ENCODE measurements around the gene PPP2R1B. TPM values are rescaled to one million over a fixed set of nuclear protein-coding genes. Genes with fewer than 3 reads are reported as not detected.
"Not testable (repeated sequence)": the region's sequence is repeated elsewhere in the genome, so short reads cannot be mapped to it uniquely, and the experiment has no call there.

Gene PPP2R1B
- total RNA-seq, 1 experiment from 2014 or later = 31.5 TPM

DNA sequence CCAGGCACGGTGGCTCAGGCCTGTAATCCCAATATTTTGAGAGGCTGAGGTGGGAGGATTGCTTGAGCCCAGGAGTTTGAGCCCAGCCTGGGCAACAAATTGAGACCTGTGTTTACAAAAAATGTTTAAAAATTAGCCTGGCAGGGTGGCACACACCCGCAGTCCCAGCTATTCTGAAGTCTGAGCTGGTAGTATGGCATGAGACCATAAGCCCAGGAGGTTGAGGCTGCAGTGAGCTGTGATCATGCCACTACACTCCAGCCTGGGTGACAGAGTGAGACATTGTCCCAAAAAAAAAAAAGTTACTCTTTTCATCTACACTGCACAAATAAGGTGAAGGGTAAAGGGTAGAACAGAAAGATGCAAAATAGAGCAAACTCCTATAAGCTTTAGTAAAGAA lies 22.3 kb upstream of the PPP2R1B start:
- DNase-seq (ENCODE audit: low read depth, low spot score) = no peak
- in situ Hi-C loops (cut with HindIII; ENCODE audit: low pct_unique_long_range_greater_than_20kb, low sequenced_read_pairs) = no loop called here

DNA sequence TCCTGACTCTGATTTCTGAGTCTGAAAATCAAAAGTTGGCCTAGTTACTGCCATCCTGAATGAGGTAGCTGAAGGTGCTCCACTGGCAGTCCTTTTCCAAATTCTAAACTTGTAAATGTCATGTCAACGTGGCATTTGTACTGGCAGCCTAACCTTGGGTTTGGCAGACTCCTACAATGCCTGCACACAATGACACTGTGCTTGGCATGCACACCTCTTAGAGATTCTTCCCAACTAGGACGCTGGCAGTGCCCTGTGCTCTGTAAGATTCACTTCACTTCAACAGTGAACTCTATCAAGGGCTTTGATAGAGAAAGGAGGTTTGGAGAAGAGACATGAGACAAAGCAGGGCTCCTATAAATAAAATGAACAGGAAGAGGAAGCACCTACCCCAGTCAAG lies 21.9 kb upstream of the PPP2R1B start:
- no peak for DNase-seq (ENCODE audit: low read depth, low spot score)
- in situ Hi-C loops (cut with HindIII; ENCODE audit: low pct_unique_long_range_greater_than_20kb, low sequenced_read_pairs) = no loop called here

DNA sequence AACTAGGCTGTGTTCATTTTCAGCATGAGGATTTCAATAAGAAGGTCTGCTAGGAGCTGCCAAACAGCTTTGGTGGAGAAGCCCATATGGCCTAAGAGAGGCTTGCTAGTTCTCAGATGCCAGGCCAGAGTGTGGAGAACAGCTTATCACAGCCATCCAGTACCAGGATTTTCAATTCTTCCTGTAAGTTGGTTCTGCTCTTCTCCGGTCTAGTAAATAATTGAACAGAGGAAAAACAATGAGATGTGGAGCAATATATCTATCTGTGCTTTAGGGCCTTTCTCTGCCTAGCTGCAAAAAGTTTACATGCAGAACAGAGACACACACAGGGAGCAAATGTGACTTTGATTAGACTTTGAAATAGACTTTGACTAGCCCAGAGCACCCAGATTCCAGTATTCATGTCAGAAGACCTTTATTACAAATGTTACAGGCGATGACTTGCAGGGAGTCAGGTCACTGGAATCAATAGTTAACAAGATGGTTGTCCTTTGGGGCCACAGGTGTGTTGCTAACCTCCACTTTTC lies 19.8 kb upstream of the PPP2R1B start:
- no peak for DNase-seq (ENCODE audit: low read depth, low spot score)
- in situ Hi-C loops (cut with HindIII; ENCODE audit: low pct_unique_long_range_greater_than_20kb, low sequenced_read_pairs) = no loop called here

DNA sequence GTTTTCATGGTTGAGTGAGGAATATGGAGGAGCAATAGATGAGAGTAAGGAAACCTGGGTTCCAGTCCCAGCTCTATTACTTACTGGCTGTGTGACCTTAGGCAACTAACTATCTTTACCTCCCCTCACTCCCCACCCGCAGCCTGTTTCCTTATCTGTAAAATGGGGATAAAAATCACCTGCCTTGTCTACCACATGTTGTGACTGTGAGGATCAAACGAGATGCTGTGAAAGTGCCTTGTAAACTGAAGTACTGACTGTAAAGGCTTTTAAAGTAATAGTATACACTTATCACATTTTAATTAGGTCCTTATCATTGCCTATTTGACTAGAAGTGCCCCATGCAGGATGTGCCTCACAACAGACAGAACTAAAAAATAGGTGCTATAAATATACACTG lies 18.9 kb upstream of the PPP2R1B start:
- no peak for DNase-seq (ENCODE audit: low read depth, low spot score)
- in situ Hi-C loops (cut with HindIII; ENCODE audit: low pct_unique_long_range_greater_than_20kb, low sequenced_read_pairs) = no loop called here

DNA sequence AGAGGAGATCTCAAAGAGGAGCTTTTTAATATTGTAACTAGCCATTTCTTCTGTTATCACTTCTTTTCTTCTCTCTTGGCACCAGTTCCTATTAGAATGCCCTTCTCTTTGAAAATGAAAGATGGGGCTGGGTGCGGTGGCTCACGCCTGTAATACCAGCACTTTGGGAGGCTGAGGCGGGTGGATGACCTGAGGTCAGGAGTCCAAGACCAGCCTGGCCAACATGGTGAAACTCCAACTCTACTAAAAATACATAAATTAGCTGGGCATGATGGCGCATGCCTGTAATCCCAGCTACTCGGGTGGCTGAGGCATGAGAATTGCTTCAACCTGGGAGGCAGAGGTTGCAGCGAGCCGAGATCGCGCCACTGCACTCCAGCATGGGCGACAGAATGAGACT lies 18.1 kb upstream of the PPP2R1B start:
- DNase-seq (ENCODE audit: low read depth, low spot score); in situ Hi-C loops (cut with HindIII; ENCODE audit: low pct_unique_long_range_greater_than_20kb, low sequenced_read_pairs): not testable (repeated sequence)

DNA sequence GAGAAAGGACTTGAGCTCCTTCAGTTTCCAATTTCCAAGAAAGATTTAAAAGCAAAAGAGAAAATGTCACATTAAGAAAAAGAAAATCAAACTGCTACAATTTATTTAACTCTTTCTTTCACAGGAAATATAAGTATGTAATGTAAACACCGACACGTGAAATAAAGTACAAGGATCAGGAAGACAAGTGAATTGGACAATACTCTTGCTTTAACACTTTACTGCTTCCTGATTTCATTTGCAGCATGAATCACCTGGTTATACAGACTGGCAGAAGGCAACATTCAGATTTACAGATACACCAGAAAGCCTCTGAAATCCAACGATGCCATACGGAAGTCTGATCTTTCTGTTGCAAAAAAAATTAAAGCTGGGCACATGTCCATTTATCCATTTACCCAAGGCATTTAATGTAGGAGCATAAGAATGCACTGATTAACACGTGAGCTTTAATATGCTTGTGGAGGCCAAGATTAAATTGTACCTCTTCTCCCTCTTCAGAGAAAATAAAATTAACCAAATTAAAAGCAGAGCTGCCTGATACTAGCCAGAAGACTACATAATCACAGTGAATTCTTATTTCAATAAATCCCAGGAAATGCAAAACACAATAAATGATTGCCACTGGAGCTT lies 16.0 kb upstream of the PPP2R1B start:
- in situ Hi-C loops (cut with HindIII; ENCODE audit: low pct_unique_long_range_greater_than_20kb, low sequenced_read_pairs) = no loop called here
- DNase-seq (ENCODE audit: low read depth, low spot score) = no peak

DNA sequence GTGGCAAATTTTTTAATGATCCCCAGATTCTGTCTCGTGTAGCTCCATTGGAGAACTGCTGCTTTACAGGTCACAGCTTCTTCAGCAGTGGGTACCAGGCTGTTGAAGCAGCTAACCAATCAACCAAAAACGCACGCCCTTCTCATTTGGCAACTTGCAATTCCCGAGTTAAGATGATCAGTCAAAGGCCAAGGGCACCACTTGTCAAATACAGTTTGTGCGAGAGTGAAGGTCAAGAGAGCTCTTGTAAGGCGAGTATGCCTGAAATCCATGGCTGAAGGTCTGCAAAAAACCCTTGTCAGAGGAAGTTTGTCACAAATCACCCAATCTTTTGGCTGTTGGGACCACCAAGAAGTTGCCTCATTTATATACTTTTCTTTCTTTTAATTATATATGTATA lies 12.9 kb upstream of the PPP2R1B start:
- in situ Hi-C loops (cut with HindIII; ENCODE audit: low pct_unique_long_range_greater_than_20kb, low sequenced_read_pairs) = no loop called here
- DNase-seq (ENCODE audit: low read depth, low spot score) = no peak

DNA sequence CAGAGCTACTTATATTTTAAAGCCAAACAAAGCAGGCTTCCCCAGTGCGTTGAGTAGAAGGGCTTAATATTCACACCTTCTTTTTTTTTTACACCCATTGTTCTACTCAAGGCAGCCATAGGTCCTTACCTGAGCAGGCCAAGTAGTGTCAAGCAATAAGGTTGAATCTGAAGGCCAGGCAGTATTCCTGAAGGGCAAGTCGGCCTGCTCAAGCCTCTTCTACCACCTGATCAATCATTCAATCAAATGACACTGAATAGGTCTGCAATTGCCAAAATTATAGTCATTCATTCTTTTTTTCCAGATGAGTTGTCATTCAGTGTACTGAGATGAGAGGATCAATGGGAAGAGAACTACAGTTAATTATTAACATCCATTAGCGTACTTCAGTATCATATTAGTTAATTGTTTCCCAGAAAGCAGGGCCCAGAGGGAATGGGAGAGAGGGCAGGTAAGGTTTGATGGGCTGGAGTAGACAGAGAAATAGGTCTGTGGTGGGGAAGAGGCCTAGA lies 11.9 kb upstream of the PPP2R1B start:
- DNase-seq (ENCODE audit: low read depth, low spot score) = no peak
- in situ Hi-C loops (cut with HindIII; ENCODE audit: low pct_unique_long_range_greater_than_20kb, low sequenced_read_pairs) = no loop called here

DNA sequence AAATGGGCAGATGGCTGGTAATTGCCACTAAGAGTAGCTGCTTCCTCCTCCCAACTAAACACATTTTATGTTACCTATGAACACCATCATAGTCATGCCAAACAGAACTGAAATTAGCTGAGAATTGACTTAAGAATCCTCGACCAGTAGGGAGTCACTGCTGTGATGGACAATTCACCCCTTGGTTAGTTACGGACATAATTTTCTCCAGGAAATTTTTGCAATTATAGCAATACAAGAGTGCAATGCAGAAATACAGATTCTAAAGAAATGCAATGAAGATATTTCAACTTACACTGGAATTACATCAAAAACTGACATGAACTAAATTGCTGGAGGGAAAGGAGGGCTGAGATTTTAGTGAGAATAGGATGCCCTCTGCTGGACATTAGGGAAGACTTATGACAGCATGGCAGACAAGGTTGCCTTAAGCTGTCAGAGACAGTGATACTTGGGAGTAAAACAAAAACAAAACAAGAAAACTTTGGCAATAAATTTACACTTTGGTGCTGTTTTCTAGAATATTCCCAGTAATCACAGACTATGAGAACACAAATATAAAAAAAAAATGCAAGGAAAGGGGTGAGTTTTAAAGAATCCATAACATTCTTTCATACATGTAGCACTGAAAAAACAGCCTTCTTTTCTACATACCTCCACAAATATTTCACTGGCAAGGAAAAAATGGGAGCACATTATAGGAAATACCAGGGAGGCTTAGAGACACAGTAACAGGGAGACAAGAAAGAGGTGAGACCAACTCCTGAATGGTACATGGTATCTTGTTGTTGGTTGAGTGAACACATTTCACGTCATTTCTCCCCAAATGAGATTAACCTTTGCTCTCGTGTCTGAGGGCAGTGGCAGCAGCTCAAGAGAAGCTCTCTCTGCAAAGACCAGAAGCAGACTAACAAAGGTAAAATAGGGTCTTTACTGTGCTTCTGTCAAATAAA lies 11.2 kb upstream of the PPP2R1B start:
- in situ Hi-C loops (cut with HindIII; ENCODE audit: low pct_unique_long_range_greater_than_20kb, low sequenced_read_pairs) = no loop called here
- DNase-seq (ENCODE audit: low read depth, low spot score) = peak; percentile 75

DNA sequence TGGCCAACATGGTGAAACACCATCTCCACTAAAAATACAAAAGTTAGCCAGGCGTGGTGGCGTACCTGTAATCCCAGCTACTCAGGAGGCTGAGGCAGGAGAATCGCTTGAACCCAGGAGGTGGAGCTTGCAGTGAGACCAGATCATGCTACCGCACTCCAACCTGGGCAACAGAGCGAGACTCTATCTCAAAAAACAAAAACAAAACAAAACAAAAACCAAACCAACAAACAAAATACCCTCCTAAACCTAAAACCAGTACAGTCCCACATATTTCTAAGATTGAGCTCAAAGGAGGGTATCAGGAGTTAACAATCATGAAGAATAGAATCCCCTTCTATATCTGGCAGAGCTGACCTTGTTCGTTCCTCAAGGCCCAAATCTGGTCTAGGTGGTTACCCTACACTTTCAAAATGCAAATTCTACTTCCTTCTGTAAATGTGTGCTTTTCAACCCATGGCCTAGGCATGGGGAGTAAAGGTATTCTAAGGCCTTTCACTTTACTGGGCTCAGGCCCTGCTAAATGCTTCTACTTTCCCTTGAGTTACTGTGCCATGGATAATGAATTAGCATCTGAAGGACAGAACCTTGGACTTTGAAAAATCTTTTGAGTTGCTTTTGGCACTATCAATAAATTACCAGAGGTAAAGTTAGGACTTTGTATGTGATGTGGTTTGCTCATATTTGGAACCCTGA lies 10.4 kb upstream of the PPP2R1B start:
- in situ Hi-C loops (cut with HindIII; ENCODE audit: low pct_unique_long_range_greater_than_20kb, low sequenced_read_pairs) = no loop called here
- DNase-seq (ENCODE audit: low read depth, low spot score) = no peak

DNA sequence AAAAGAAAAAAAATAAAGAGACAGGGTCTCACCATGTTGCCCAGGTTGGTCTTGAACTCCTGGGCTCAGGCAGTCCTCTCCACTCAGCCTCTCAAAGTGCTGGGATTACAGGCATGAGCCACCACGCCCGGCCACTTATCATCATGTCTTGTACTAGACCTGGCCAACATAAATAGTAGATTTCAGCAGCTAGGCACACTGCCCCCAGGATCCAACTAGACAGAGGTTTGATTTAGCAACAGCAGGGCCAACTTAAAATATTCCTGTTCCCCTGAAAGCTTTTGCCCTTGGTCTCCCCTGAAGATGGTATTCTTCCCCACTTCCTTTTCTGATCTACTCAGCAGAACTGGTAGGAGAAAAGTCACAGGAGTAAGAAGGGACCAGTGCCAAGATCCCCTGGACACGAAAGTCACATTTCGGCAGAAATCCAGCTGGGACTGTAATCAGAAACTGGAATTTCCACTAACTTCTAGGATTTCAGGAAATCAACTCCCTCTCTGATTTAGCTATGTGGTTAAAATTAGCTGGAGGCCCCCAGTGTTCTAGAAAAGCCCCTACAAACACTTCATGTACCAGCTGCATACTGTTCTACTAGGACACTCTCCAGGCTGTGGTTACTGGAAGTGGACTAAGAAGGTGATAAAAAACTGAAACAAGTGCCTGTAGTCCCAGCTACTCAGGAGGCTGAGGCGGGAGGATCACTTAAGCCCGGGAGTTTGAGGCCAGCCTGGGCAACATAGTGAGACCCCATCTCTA lies 8.9 kb upstream of the PPP2R1B start:
- no peak for DNase-seq (ENCODE audit: low read depth, low spot score)
- in situ Hi-C loops (cut with HindIII; ENCODE audit: low pct_unique_long_range_greater_than_20kb, low sequenced_read_pairs) = no loop called here

DNA sequence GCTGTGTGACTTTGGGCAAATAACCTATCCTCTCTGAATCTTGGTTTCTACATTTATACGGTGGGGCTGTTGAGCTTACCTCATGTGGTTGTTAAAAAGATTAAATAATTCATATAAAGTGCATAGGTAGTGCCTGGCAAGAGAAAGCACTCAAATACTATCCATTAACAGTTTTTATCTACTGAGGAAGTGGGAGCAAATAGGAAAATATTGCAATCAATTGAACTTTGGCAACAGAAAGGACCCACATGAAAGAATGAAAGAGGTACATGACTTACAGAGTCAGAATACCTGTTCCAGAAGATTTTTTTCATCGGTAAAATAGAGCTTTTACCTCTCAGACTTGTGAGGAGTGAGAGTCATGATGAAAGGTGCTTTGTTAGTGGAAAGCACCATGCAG lies 6.3 kb upstream of the PPP2R1B start:
- in situ Hi-C loops (cut with HindIII; ENCODE audit: low pct_unique_long_range_greater_than_20kb, low sequenced_read_pairs) = no loop called here
- DNase-seq (ENCODE audit: low read depth, low spot score) = no peak

DNA sequence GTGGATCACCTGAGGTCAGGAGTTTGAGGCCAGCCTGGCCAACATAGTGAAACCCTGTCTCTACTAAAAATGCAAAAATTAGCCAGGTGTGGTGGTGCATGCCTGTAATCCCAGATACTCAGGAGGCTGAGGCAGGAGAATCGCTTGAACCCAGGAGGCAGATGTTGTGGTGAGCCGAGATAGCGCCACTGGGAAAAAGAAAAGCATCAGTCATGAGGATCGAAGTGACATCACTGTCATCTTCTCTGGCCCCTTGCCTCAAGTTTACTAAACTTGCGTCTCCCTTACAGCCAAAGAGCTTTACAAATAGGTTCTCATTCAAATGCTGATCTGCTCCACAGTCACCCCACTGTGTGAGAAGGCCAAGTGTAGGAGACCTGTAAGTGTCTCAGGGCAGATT lies 5.0 kb upstream of the PPP2R1B start:
- DNase-seq (ENCODE audit: low read depth, low spot score); in situ Hi-C loops (cut with HindIII; ENCODE audit: low pct_unique_long_range_greater_than_20kb, low sequenced_read_pairs): not testable (repeated sequence)

DNA sequence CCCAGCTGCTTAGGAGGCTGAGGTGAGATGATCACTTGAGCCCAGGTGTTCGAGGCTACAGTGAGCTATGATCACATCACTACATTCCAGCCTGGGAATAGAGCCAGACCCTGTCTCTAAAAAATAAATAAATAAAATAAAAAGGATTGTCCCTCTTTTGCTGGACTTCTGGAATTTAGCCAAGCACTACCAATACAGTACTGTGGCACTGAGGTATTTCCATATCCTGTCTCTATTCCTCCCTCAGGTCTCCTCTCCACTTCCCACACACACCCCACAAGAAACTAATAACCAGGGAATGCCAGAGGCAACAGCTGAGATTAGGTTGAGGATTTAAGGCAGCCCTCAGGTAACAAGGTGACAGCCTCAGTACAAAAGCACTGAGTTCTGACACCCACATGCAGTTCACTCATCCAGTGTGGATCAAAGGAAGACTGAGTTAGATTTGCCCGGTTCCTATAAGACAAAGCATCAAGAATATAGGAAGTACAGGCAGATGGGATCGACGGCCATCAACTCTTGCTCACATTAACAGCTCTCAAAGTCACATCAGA lies 4.5 kb upstream of the PPP2R1B start:
- no peak for DNase-seq (ENCODE audit: low read depth, low spot score)
- in situ Hi-C loops (cut with HindIII; ENCODE audit: low pct_unique_long_range_greater_than_20kb, low sequenced_read_pairs) = no loop called here

DNA sequence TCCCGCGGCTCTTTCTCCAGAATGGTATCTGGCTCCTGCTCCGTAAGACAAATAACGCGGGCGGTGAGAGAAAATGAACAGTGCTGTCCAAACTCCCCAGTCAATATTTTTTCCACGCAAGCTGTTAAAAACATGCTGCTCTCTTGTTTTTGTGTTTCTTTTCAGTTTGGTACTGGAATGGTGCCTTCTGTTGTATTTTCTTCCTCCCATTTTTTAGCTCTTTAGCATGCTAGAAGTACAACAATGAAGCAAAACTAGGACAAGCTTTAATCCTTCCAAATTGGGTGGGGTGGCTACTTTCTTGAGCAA lies 599 bp upstream of the PPP2R1B start:
- in situ Hi-C loops (cut with HindIII; ENCODE audit: low pct_unique_long_range_greater_than_20kb, low sequenced_read_pairs) = no loop called here
- no peak for DNase-seq (ENCODE audit: low read depth, low spot score)

DNA sequence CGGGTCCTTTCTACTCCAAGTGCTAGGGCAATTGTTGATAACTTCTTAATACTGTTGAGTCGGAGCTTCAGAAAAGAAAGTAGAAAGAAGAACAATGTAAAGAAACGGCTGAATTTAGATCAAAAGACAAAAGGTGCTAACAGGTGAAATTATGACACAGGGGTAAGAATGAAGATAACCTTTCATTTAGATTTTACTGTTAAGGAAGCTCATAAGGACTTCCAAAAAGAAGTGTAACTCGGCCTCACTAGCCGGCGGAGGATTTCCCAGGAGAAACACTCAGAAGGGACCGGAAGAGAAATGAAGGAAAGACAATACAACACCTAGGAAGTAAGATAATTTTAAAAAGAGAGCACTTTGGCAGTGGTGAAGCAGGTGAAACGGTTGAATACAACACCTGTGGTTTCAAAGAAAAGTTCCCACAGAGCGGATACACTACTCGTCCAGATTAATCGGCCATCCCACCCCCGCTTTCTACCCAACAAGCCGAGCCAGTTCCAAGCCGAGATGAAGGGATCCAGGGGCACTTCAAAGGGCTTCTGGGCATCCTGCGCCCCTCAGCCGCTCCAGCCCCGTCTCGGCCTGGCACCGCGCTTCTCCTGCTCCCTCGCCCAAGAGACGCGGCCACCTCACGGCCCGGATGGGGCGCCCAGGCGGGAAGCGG lies 737 bp downstream of the PPP2R1B start:
- no peak for DNase-seq (ENCODE audit: low read depth, low spot score)
- in situ Hi-C loops (cut with HindIII; ENCODE audit: low pct_unique_long_range_greater_than_20kb, low sequenced_read_pairs) = no loop called here

DNA sequence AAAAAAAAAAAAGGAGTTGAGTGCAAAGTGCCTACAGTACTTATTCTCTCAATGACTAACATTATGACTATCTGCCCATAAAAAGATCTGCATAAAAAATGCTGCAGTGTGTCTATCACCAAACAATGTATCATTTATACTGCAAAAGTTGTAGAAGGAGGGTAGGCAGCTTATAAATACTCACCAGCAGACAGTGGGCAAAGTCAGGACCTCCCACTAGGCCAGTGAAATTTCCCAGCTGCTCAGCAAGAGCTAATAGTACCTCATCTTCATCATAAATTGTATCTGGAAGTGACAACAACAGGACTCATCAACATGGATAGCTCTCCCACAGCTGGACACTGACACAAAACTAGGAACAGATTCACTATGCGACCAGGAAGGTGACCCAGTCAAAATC lies 1.6 kb downstream of the PPP2R1B start:
- in situ Hi-C loops (cut with HindIII; ENCODE audit: low pct_unique_long_range_greater_than_20kb, low sequenced_read_pairs) = no loop called here
- peak; percentile 25 for DNase-seq (ENCODE audit: low read depth, low spot score)
